ENCODE measurements around the gene DYTN. TPM values are rescaled to one million over a fixed set of nuclear protein-coding genes. Genes with fewer than 3 reads are reported as not detected.

DYTN gene
- total RNA-seq = not detected
- polyA plus RNA-seq = not detected
- long read RNA-seq, donor 1 = 0 reads
- long read RNA-seq, donor 2 = 0 reads
- long read RNA-seq, donor 3 = 0 reads

- H3K27me3 ChIP-seq = no peaks in the 10 kb centered on the region
- H3K27ac ChIP-seq = no peak within 1 kb of the TSS
- TF ChIP-seq EP300 (IDR thresholded peaks at IDR 0.05) (no peak), POLR2A (IDR thresholded peaks at IDR 0.05) (no peak), CTCF (IDR thresholded peaks at IDR 0.05) (no peak)
- no peaks in the 10 kb centered on the region for H3K36me3 ChIP-seq
- DNase-seq = no peak
- H3K9me3 ChIP-seq = no peaks in the 10 kb centered on the region
- 58 to 85% (median 78%) methylated on average over 1 of the region's 1 CpG for WGBS, 3 donors
- intact Hi-C loops (cut with DNase I) = no loop called here
- H3K4me1 ChIP-seq (ENCODE audit: insufficient read depth) = no peaks in the 10 kb centered on the region
- no peak within 1 kb of the TSS for H3K4me3 ChIP-seq
Measured at GRCh38 chr2:206718296-206718695, at the start of gene DYTN. Gene DYTN, minus strand, starts transcription at chr2:206718396. Its CDS starts 117 bp downstream, at chr2:206718279.

- 34 to 37% (median 37%) methylated on average over 12 of the region's 12 CpGs for WGBS, 3 donors
- no peak for TF ChIP-seq POLR2A (IDR thresholded peaks at IDR 0.05)
Measured at GRCh38 chr2:206766057-206766930, 48.1 kb upstream of the DYTN start.

GRCh38 chr2:206765242-206766056 is 47.3 kb upstream of the DYTN start, which contains the start of the genes FASTKD2 and MDH1B:
Gene FASTKD2, plus strand, starts transcription at chr2:206765606. Its CDS starts 1,088 bp downstream, at chr2:206766694.
Gene MDH1B, minus strand, starts transcription at chr2:206765328. Its CDS starts 57 bp downstream, at chr2:206765271.
- H3K9me3 ChIP-seq = no peaks in the 10 kb centered on the region
- peak within 1 kb of the TSS; percentile 79 for H3K4me3 ChIP-seq
- H3K36me3 ChIP-seq = no peaks in the 10 kb centered on the region
- H3K4me1 ChIP-seq (ENCODE audit: insufficient read depth) = peaks cover 3% of the 10 kb centered on the region
- peak within 1 kb of the TSS; percentile 19 to 62 for H3K27ac ChIP-seq
- WGBS, 3 donors = 0 to 1% (median 0%) methylated on average over 44 to 46 of the region's 46 CpGs
- no peaks in the 10 kb centered on the region for H3K27me3 ChIP-seq
- TF ChIP-seq CTCF (IDR thresholded peaks at IDR 0.05) = no peak
- TF ChIP-seq POLR2A (IDR thresholded peaks at IDR 0.05) = peak; percentile 63
- DNase-seq = peak; percentile 89 to 93 (median 90)
- intact Hi-C loops (cut with DNase I) = no loop called here

More at GRCh38 chr2:206766057-206766930, 48.1 kb upstream of the DYTN start:
- intact Hi-C loops (cut with DNase I) = no loop called here
- peaks cover 3% of the 10 kb centered on the region for H3K4me1 ChIP-seq (ENCODE audit: insufficient read depth)
- H3K36me3 ChIP-seq = no peaks in the 10 kb centered on the region
- no peaks in the 10 kb centered on the region for H3K27me3 ChIP-seq
- H3K27ac ChIP-seq = peak overlapping the region in 1 of 2 donors; percentile 19
- H3K9me3 ChIP-seq = no peaks in the 10 kb centered on the region
- peak overlapping the region; percentile 79 for H3K4me3 ChIP-seq
- DNase-seq = no peak

- Histone ChIP-seq H3K4me1 (ENCODE audit: insufficient read depth) (peaks cover 3% of the 10 kb centered on the region), H3K36me3 (no peaks in the 10 kb centered on the region), H3K27me3 (no peaks in the 10 kb centered on the region), H3K27ac (peak overlapping the region in 1 of 2 donors; percentile 62), H3K4me3 (peak overlapping the region; percentile 79), H3K9me3 (no peaks in the 10 kb centered on the region)
- TF ChIP-seq CTCF (IDR thresholded peaks at IDR 0.05) (no peak), POLR2A (IDR thresholded peaks at IDR 0.05) (peak; percentile 8)
- no peak for DNase-seq
- 4 to 8% (median 4%) methylated on average over 18 of the region's 18 CpGs for WGBS, 3 donors
- intact Hi-C loops (cut with DNase I) = no loop called here
Measured at GRCh38 chr2:206764673-206765241, 46.6 kb upstream of the DYTN start.
